Progenitor cell of endocrine pancreas (in vitro differentiated cells): ENCODE measurements around the gene UBE2G2. TPM values are rescaled to one million over a fixed set of nuclear protein-coding genes. Genes with fewer than 3 reads are reported as not detected.
"Not testable (repeated sequence)": the region's sequence is repeated elsewhere in the genome, so short reads cannot be mapped to it uniquely, and the experiment has no call there.

Source experiments
- DNase-seq: peaks from one replicate; pipeline ENCODE4 v3.0.0; 2021; ENCODE audit warnings: low spot score; ENCODE audit not compliant: unreplicated experiment
- H3K27ac Mint-ChIP-seq: 2 replicates; pipeline ENCODE4 v1.8.0; 2021; ENCODE audit warnings: mild to moderate bottlenecking, moderate library complexity, mixed read lengths
- H3K27me3 Mint-ChIP-seq: 2 replicates; pipeline ENCODE4 v1.8.0; 2021; ENCODE audit warnings: mixed read lengths
- H3K36me3 Mint-ChIP-seq: 2 replicates; pipeline ENCODE4 v1.8.0; 2022; ENCODE audit warnings: mixed read lengths; ENCODE audit not compliant: insufficient read depth
- H3K4me1 Mint-ChIP-seq: 2 replicates; pipeline ENCODE4 v1.8.0; 2021; ENCODE audit warnings: low read depth, mixed read lengths
- H3K4me3 Mint-ChIP-seq: 2 replicates; pipeline ENCODE4 v1.8.0; 2021; ENCODE audit warnings: low read depth, mild to moderate bottlenecking, moderate library complexity, mixed read lengths
- H3K9me3 Mint-ChIP-seq: 2 replicates; pipeline ENCODE4 v1.8.0; 2021; ENCODE audit warnings: low read depth, mixed read lengths
- CTCF ChIP-seq: fragments of 200-600 bp; sonication (generic); IDR thresholded peaks from one replicate; pipeline ENCODE4 v1.5.0; 2021; ENCODE audit warnings: antibody characterized with exemption, mild to moderate bottlenecking; ENCODE audit not compliant: unreplicated experiment
- total RNA-seq: library from RNA; stranded (reverse); gene quantifications from 2 replicates; pipeline ENCODE4 v1.2.1, GENCODE V29; 2021

UBE2G2 gene
- total RNA-seq, 1 donor from 2014 or later, result 78.7 TPM

- Mint-ChIP-seq H3K36me3 (no peaks in the 10 kb centered on the region), H3K4me3 (no peak overlapping the region), H3K27ac (no peak overlapping the region), H3K27me3 (peaks cover 8% of the 10 kb centered on the region), H3K4me1 (no peaks in the 10 kb centered on the region), H3K9me3 (no peaks in the 10 kb centered on the region)
- no peak for DNase-seq
- no peak for TF ChIP-seq CTCF
These were observed 33.5 kb upstream of the UBE2G2 start for GRCh38 chr21:44834951-44835646.

GRCh38 chr21:44834231-44834950 is 32.8 kb upstream of the UBE2G2 start:
- no peaks in the 10 kb centered on the region for H3K4me1 Mint-ChIP-seq
- peaks cover 4% of the 10 kb centered on the region for H3K9me3 Mint-ChIP-seq
- peaks cover 8% of the 10 kb centered on the region for H3K27me3 Mint-ChIP-seq
- no peaks in the 10 kb centered on the region for H3K36me3 Mint-ChIP-seq
- no peak for TF ChIP-seq CTCF
- no peak overlapping the region for H3K27ac Mint-ChIP-seq
- H3K4me3 Mint-ChIP-seq, result no peak overlapping the region
- DNase-seq, result no peak

GRCh38 chr21:44833663-44834062 is 32.0 kb upstream of the UBE2G2 start:
- Mint-ChIP-seq H3K9me3 (peaks cover 7% of the 10 kb centered on the region), H3K27ac (no peak overlapping the region), H3K4me1 (no peaks in the 10 kb centered on the region), H3K4me3 (no peak overlapping the region), H3K27me3 (peaks cover 8% of the 10 kb centered on the region), H3K36me3 (no peaks in the 10 kb centered on the region)
- DNase-seq, result no peak
- no peak for TF ChIP-seq CTCF

- H3K4me3 Mint-ChIP-seq, H3K27ac Mint-ChIP-seq, H3K36me3 Mint-ChIP-seq, DNase-seq, H3K4me1 Mint-ChIP-seq: not testable (repeated sequence)
- peaks cover 12% of the 10 kb centered on the region for H3K27me3 Mint-ChIP-seq
- H3K9me3 Mint-ChIP-seq, result peaks cover 16% of the 10 kb centered on the region
These were observed 31.1 kb upstream of the UBE2G2 start for GRCh38 chr21:44832516-44833255.

GRCh38 chr21:44831227-44831860 is 29.7 kb upstream of the UBE2G2 start:
- Mint-ChIP-seq H3K9me3 (peaks cover 24% of the 10 kb centered on the region), H3K27me3 (peaks cover 12% of the 10 kb centered on the region), H3K4me1 (no peaks in the 10 kb centered on the region), H3K4me3 (no peak overlapping the region), H3K27ac (no peak overlapping the region), H3K36me3 (peaks cover 3% of the 10 kb centered on the region)
- TF ChIP-seq CTCF, result no peak
- DNase-seq, result no peak
